Measurements from ENCODE around the gene EIF2B2.

EIF2B2 gene

GRCh38 chr14:74956280-74957072 lies 46.2 kb upstream of the EIF2B2 start:
- no peak for TF ChIP-seq CTCF (IDR thresholded peaks at IDR 0.05)
- no peak for TF ChIP-seq ZFX (IDR thresholded peaks at IDR 0.05; ENCODE audit: borderline replicate concordance)

GRCh38 chr14:74959596-74960180 lies 43.0 kb upstream of the EIF2B2 start:
- H3K27ac ChIP-seq = no peak overlapping the region
- no peak for TF ChIP-seq CTCF (IDR thresholded peaks at IDR 0.05)
- no peak for TF ChIP-seq ZFX (IDR thresholded peaks at IDR 0.05; ENCODE audit: borderline replicate concordance)

More at GRCh38 chr14:74956280-74957072, 46.2 kb upstream of the EIF2B2 start:
- H3K27ac ChIP-seq = no peak overlapping the region

GRCh38 chr14:74960736-74961135 lies 42.0 kb upstream of the EIF2B2 start:
- H3K27ac ChIP-seq = no peak overlapping the region
- no peak for TF ChIP-seq ZFX (IDR thresholded peaks at IDR 0.05; ENCODE audit: borderline replicate concordance)
- TF ChIP-seq CTCF (IDR thresholded peaks at IDR 0.05) = no peak

GRCh38 chr14:74961238-74961911 lies 41.3 kb upstream of the EIF2B2 start:
- TF ChIP-seq CTCF (IDR thresholded peaks at IDR 0.05) (no peak), ZFX (IDR thresholded peaks at IDR 0.05; ENCODE audit: borderline replicate concordance) (no peak)
- H3K27ac ChIP-seq = no peak overlapping the region

- H3K27ac ChIP-seq = no peak overlapping the region
- TF ChIP-seq ZFX (IDR thresholded peaks at IDR 0.05; ENCODE audit: borderline replicate concordance) (no peak), CTCF (IDR thresholded peaks at IDR 0.05) (no peak)
These were observed 40.7 kb upstream of the EIF2B2 start for GRCh38 chr14:74962046-74962445.

GRCh38 chr14:74962493-74962892 lies 40.2 kb upstream of the EIF2B2 start:
- TF ChIP-seq CTCF (IDR thresholded peaks at IDR 0.05) (no peak), ZFX (IDR thresholded peaks at IDR 0.05; ENCODE audit: borderline replicate concordance) (no peak)
- no peak overlapping the region for H3K27ac ChIP-seq

All from 22Rv1 (cell line).